HG02678 (cell line): ENCODE measurements around the gene SLC38A11.
"Not testable (repeated sequence)": the region's sequence is repeated elsewhere in the genome, so short reads cannot be mapped to it uniquely, and the experiment has no call there.

ENCODE experiments used
- ATAC-seq: cut with Tn5 transposase; IDR thresholded peaks from one replicate; pipeline ENCODE4 v1.9.1; 2021; ENCODE audit warnings: mild to moderate bottlenecking, moderate library complexity; ENCODE audit not compliant: unreplicated experiment

The SLC38A11 gene

DNA sequence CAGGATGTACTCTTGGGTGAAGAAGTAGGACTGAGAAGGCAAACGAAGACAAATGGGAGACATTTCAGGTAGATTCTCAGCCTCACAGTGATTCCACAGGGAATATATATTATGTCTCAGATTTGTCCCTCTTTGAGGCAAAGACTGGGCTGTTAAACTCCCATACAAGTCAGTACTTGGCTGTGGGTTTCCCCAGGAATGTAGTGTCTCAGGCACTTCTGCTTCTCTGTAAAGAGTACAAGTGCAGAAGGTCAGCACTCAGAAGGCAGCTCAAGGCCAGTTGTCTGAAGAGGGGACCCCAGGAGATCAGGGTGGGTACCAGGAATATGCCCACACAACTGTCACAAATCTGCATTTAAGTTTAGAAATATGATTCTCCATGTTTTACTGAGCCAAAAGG, 73.8 kb downstream of the SLC38A11 start:
- ATAC-seq: no peak

DNA sequence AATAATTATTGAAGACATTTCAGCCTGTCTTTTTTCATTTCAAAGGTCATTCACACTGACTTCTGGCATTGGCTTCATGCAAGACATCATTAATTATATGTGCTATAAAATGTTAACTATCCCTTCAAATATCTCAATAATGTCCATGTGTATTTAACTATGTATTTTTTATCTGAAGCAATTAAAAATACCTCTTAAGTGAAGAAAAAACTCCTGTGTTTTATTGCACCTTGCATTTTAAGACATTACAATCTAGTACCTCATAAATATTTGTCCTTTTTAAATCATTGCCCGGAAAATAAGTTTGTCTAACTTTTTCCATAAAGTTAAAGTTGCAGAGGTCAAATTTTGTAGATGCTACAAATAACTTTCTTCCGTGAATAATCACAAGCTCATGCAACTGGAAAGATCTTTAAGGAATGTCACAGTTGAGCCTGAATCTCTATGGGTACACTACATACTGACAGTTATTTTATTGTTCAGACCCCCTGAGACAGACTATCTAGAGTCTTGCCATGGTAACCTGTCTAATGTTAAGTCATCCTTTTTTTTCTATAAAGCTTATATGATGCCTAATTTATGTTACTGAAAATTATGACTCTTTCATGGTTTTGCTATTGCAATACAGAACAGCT, 75.3 kb downstream of the SLC38A11 start:
- no peak for ATAC-seq

DNA sequence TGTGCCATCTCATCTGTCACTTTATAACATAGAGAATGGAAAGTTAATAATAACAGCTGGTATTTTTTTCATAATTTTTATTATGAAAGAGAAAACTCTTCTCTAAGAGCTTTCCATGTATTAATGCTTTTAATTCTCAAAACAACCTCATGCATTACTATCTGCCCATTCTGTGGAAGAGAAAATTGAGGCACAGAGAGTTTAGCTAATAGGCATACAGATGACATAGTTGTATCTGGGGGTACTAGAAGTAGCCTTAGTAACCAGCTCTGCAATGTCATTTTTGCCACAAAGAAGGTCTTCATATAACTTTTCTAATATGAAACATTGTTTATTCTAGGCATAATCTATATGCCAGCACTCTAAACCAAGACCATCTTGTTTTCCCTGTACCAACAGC, 77.4 kb downstream of the SLC38A11 start:
- no peak for ATAC-seq

DNA sequence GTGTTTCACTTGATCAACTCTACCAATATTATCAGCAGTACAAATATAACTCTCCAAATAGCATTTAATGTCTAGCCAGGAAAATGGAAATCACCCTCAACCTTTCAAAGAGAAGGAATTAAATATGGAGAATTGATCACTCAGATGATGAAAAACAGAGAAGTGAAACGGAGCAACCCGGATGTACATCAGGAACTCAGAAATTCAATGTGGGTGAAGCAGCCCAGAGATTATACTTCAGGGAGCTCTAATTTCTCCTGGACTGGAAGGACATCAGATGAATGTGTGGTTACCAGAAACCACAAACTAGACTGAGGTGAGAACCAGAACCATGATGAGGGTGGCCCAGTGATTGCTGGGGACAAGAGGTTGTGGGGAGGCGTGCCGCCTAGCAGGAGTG, 78.2 kb downstream of the SLC38A11 start:
- ATAC-seq: no peak

DNA sequence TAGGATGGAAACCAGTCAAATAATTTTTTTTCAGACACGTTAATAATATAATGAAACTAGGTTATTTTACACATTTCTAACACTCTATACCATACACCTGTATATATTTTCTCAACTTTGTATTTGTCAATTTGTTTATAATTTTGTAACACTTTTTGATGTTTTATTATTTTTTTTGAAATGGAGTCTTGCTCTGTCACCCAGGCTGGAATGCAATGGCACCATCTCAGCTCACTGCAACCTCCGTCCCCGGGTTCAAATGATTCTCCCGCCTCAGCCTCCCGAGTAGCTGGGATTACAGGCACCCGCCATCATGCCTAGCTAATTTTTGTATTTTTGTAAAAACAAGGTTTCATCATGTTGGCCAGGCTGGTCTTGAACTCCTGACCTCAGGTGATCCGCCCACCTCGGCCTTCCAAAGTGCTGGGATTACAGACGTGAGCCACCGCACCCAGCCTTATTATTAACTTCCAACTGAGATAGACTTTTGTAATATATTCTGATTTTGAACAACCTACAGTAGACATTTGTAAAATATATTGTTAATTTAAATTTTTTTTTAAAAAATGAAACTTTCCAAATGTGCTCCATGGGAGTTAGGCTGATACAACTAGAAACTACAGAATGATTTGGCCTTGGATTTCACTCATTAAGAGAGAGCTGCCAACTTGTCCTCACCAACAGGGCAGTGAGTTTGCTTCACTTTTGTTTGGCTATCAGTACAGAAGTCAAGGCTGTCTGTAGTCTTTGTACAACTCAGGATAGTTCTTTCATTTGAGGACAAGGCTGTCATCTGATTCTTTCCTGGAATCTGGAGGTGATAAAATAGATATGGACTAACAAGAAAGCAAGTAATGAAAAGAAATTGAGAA, 79.8 kb downstream of the SLC38A11 start:
- no peak for ATAC-seq

DNA sequence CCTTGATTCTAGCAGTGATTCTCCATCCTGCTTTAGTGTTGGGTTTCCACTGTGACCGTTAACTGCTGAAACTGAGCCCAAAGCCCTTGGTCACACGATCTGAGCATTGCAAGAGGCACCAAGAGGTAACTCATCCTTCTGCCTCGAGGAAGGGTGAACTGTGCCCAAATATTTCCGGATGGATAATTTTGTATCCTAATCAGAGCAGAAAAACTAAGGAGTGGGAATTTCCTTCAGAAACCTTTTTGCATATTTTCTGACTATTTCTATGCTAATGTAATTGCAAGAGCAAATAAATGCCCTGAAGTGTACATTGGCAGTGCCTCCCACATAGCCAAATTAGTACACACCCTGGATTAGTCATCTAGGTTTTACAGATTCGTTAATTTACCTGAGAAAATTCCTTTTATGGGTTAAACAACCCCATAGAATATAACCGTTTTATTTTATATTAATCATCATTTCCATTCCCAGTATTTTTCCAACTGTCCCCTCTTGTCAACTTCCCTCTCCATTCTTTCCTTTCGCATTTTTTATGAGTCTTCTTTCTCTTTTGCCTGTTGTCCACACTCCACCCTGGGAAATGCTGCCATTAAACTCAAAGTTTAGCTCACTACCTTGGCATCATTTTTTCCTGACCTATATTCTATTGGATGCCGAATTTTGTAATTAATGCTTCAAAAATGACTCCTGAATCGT, 82.0 kb downstream of the SLC38A11 start:
- ATAC-seq: no peak

DNA sequence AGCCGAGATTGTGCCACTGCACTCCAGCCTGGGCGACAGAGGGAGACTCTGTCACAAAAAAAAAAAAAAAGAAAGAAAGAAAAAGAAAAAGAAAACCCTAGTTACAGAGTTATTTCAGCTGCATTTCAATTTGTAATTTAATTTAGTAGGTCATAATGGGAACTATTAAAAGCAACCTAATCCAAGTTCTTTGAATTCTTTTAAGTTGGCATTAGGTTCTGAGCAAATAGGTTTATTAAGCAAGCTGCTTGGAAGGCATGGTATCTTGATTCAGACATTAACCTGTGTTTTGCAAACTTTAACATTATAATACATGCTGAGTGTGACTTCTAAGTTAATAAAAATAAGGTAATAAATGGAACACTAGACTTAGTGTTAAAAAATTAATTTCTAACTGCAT, 83.9 kb downstream of the SLC38A11 start:
- no peak for ATAC-seq

DNA sequence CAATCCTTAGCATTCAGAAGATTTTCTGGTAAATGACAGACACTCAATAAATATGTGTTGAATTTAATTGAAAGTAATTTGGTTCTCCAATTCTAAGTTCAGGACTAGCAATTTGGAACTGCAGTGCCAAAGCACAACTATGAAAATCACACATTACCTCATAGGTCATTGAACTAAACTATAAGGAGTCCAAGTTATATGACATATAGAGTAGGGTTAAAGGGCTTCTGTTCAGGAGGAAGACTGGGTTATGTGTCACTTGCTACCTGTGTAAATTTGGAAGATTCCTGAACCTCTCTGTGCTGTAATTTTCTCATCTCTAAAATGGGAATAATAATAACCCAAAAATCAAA, 85.9 kb downstream of the SLC38A11 start:
- ATAC-seq: no peak

DNA sequence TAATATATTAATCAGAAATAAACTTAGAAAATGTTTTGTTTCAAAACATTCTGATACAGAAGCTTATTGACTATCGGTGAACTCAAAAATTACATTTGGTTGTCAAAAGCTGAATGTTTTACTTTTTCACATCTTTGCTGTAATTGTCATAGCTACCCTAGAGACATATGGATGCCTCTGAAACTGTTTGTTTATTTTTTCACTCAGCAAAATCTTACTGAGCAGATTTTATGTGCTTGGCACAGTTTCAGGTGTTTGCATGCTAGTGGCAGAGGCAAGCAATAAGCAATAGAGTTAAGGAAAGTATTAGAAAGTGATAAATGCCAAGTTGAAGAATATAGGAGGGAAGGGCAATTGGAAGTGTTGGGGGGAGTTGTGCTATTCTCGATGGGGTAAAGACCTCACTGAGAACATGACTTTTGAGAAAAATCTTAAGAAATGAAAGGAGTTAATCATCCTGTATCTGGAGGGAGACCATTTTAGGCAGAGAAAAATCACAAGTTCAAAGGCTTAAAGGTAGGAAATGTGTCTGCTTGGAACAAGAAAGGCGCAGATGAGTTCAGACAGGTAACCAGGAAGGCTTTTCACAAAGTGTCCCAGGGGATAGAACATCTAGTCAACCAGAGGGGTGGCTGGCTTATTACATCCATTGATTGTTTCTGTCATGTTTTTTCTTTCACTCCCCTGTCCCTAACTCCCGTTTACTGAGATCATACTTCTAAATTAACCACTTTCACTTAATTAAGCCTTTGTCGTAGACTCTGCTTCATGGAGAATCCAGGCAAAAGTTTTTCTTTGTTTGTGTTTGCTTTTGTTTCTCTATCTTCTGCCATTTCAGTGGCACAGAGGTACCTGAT, 86.5 kb downstream of the SLC38A11 start:
- ATAC-seq: no peak

DNA sequence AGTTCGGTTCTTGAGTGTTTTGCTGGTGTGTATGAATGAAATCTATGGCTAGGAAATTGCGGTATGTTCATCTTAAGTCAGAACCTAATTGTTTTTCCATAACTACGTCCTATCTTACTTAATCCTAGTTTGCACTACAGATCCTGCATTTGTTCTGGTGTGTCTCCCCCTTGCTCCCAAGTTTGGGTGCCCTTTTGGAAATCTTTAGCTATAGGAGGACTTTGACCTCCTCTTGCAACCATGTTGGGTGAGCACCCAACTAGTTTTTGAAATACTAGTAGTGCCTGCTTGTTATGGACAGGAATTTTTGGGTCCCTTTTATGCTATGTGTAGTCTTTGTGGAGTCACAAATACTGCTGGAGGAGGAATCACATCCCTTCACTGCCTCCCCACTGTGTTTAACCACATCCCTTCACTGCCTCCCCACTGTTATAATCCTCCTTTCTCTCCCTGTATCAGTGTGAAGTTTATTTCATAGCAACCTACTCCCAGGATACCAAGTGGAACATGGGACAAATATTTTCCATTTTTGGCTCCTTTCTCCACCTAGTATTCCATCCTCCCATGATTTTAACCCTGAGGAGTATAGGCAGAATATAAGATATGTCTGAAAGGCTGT, 87.4 kb downstream of the SLC38A11 start:
- ATAC-seq: no peak

DNA sequence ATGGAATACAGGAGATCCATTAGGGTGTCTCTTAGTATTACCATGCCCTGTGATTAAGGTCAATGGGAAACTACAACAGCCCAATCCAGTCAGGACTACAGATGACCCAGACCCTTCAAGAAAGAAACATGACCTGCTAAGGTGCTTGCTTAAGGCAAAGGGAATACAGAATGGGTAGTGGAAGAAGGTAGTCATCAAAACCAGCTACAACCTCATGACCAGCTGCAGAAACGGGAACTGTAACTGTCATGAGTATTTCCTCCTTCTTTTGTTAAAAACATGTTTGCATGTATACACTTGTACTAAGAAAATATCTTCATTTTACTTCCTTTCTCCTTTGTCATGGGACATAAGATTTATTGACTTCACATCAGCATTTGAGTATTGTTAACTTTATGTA, 88.9 kb downstream of the SLC38A11 start:
- ATAC-seq: not testable (repeated sequence)

DNA sequence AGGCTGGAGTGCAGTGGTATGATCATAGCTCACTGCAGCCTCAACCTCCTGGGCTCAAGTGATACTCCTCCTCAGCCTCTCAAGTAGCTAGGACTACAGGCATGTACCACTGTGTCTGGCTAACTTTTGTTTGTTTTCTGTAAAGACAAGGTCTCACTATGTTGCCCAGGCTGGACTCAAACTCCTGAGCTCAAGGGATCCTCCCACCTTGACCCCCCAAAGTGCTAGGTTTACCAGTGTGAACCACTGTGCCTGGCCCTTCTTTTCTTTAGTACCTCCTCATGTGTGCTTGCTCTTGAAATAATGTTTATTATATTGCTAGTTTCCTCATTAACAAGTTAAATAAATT, 94.7 kb downstream of the SLC38A11 start:
- ATAC-seq: no peak

DNA sequence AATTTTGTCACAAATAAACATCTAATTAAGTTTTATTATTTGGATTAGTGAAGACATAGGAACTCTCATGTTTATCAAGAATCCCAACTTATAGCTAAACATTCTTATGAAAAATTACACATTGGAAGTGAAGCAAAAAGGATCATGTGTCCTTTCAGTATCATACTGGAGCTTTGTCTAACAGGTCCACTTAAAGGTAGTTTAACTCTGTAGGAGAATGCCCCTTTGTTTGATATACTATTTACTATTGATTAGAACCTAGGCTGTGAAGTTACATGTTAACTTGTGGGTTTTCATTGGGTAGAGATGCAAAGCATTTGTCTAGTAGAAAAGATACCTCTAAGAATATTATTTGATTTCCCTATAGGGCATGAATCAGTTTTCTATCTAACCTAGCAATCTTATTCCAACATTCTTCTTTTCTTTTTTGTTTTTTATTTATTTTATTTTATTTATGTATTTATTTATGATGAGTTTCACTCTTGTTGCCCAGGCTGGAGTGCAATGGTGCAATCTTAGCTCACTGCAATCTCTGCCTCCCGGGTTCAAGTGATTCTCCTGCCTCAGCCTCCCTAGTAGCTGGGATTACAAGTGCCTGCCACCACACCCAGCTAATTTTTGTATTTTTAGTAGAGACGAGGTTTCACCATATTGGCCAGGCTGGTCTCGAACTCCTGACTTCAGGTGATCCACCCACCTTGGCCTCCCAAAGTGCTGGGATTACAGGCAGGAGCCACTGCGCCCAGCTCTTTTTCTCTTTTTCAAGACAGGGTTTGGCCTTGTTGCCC, 95.2 kb downstream of the SLC38A11 start:
- not testable (repeated sequence) for ATAC-seq

DNA sequence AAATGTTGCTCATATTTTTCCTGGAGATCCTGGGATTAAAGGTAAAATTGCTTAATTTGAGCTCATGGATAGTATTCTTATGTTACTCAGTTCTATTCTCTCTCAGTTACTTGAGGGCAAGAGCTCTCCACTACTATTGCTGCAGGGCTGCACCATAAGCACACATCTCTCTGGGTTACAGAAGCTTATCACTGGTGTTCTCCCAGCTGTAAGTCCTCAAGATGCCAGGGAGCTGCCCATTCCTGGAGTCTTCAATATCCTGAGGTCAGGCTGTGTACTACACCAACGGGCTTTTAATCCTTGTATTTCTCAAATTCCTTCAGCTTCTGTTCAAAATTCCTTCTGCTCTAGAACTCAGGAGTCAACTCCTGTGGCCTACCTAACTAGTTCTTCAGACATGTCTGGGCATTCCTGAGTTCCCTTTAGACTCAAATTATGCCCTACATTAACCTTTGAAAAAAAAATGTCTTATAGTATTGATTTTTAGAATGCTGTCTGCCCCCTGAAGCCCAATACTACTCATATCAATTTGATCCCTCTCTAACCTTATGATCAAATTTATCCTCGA, 96.0 kb downstream of the SLC38A11 start:
- ATAC-seq: no peak

DNA sequence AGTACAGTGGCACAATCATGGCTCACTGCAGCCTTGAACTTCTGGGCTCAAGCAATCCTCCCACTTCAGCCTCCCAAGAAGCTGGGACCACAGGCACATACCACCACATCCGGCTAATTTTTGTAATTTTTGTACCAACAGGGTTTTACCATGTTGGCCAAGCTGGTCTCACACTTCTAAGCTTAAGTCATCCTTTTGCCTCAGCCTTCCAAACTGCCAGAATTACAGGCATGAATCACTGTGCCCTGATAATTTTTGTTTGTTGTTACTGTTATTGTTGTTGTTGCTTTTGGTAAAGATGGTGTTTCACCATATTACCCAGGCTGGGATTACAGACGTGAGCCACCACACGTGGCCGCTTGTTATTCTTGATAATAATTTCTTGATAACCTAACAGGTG, 103.2 kb downstream of the SLC38A11 start:
- no peak for ATAC-seq

DNA sequence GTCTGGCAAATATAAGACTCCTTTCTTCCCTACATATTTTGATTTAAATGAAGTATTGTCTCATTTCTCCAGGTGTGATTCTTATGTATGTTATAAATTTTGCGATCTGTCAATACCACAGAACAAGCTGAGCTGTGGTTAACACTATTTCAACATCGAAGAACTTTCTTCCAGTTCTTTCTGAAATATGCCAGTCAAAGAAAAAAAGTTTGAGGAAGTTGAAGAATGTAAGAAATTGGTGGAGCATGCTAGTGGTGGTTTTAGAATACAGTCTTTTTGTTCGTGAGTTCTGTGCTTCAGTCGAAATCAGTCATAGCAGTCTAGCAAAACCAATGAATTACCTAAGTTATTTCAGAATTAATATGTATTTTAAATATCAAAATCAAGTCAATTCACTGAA, 105.1 kb downstream of the SLC38A11 start:
- no peak for ATAC-seq

DNA sequence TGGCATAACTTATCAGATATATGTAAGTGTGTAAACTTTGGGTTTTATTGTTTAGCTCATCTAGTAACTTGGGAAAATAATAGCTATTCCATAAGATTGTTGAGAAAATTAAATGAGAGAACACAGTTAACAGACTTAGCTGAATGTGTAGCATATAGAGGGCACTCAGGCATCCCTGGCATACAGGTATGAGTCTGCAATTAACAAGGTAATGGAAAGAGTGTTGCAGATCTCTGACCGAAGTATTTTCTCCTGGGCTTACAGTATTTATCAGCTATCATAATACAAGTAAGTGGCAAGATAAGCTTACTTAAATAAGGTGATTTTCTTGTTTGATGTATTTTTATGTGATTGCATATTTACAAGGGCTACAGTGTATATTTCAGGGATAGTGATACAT, 105.8 kb downstream of the SLC38A11 start:
- ATAC-seq: no peak

DNA sequence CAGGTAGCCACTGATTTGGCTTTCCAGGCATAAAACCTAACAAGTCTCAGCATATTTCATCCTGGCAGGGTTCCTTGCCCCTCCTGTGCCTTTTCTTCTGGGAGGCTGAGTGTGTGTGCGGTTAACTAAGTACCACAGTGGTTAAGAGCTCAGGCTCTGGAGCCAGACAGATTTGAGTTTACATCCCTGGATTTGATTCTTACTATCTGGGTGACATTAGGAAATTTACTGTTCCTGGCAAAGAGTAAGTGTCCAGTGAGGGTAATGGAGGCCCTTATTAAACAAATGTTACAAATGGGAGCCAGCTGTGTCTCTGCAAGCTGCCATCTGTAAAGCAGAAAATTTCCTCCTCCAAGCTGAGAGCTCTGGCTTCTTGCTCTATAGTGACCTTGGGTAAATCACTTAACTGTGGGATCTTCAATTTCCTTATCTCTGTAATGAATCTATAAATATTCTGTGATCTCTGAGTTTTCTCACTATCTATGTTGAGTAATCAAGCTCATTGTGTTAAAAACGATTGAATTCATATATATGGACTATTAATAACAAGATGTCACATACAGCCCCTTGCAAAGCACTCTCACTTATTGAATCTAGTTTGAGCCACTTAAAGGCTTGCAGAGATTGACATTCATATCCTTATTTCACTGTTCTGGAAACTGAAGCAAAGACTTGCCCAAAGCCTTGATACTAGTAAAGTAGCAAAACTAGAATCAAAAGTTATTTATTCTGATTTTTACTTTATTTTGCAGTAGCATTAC, 107.2 kb downstream of the SLC38A11 start:
- no peak for ATAC-seq

DNA sequence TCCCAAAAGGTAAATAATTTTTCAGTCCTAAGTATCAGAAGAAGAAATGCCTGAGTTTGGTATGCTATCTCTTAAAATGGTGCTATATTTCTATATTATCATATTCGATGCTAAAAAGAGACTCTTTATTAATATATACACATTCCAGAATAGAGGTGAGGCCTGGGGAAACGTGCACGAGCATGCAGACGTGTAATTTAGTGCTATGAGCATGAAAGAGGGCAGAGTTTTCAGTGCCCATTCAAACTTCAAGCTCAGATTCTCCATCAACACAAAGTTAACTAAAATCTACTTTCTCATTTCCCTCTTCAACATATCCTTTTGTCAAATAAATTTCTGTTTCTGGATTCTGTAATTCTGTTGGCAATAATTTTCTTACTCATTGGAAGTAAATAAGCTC, 108.0 kb downstream of the SLC38A11 start:
- no peak for ATAC-seq
